HEK293 (cell line): ENCODE data around the gene AEBP1.

Source experiments
- CTCF ChIA-PET: fragments of 350-600 bp; formaldehyde crosslinking; extraction: SDS; loops from one replicate; lab custom pipeline; 2021; ENCODE audit warnings: antibody characterized with exemption; lab: Yijun Ruan, JAX
- POLR2A ChIA-PET: fragments of 300-600 bp; formaldehyde crosslinking; extraction: SDS; loops from one replicate; lab custom pipeline; 2020; ENCODE audit warnings: antibody characterized with exemption, inconsistent platforms; lab: Yijun Ruan, JAX
- H3K27ac ChIP-seq: fragments of 200-500 bp; sonication (Bioruptor generic); 2 replicates; pipeline ENCODE4 v1.5.1; 2014; ENCODE audit warnings: low read depth, low read length, control low read depth, inconsistent platforms; ENCODE audit errors: extremely low read depth
- H3K36me3 ChIP-seq, 2 experiments: fragments of 200-500 bp in 1 of 2; sonication (Bioruptor generic) in 1 of 2; 1 replicate in 1 of 2; 2 replicates in 1 of 2; pipeline ENCODE4 v1.5.1; 2014 to 2017; ENCODE audit warnings: inconsistent platforms in 2 of 2, low read length in 2 of 2; ENCODE audit not compliant: control insufficient read depth in 2 of 2, insufficient read depth in 1 of 2
- H3K4me1 ChIP-seq: fragments of 200-500 bp; sonication (Bioruptor generic); 2 replicates; pipeline ENCODE4 v1.5.1; 2014; ENCODE audit warnings: mild to moderate bottlenecking, low read length, inconsistent platforms; ENCODE audit not compliant: control insufficient read depth, insufficient read depth
- H3K4me3 ChIP-seq: 2 replicates; pipeline ENCODE4 v1.5.1; 2011; ENCODE audit warnings: low read depth, mild to moderate bottlenecking, control low read depth, low read length, moderate library complexity
- H3K9me3 ChIP-seq: fragments of 200-500 bp; sonication (Bioruptor generic); 2 replicates; pipeline ENCODE4 v1.5.1; 2014; ENCODE audit warnings: low read depth, low read length, inconsistent platforms; ENCODE audit not compliant: control insufficient read depth, insufficient read depth
- KLF16 ChIP-seq: fragments of 450-650 bp; formaldehyde crosslinking; IDR thresholded peaks from 2 replicates; pipeline ENCODE4 v1.5.1; 2017; ENCODE audit warnings: missing biosample characterization, missing genetic modification characterization
- KLF7 ChIP-seq: fragments of 450-650 bp; formaldehyde crosslinking; IDR thresholded peaks from 2 replicates; pipeline ENCODE4 v1.5.1; 2016; ENCODE audit warnings: missing biosample characterization, missing genetic modification characterization, borderline replicate concordance
- MEIS1 ChIP-seq: sonication (generic); formaldehyde crosslinking; IDR thresholded peaks from 2 replicates; pipeline ENCODE4 v1.8.1; 2022; ENCODE audit warnings: missing genetic modification reagents, mild to moderate bottlenecking, borderline replicate concordance
- OSR2 ChIP-seq: fragments of 450-650 bp; formaldehyde crosslinking; IDR thresholded peaks from 2 replicates; pipeline ENCODE4 v1.5.1; 2016; ENCODE audit warnings: missing biosample characterization, missing genetic modification characterization
- RBAK ChIP-seq: fragments of 450-650 bp; formaldehyde crosslinking; IDR thresholded peaks from 2 replicates; pipeline ENCODE4 v1.5.1; 2016; ENCODE audit warnings: missing biosample characterization, missing genetic modification characterization
- YY2 ChIP-seq: fragments of 450-650 bp; formaldehyde crosslinking; IDR thresholded peaks from 2 replicates; pipeline ENCODE4 v1.5.1; 2016; ENCODE audit warnings: missing biosample characterization, missing genetic modification characterization
- ZBTB1 ChIP-seq: fragments of 450-650 bp; formaldehyde crosslinking; IDR thresholded peaks from 2 replicates; pipeline ENCODE4 v1.5.1; 2016; ENCODE audit warnings: missing biosample characterization, missing genetic modification characterization
- ZBTB17 ChIP-seq: fragments of 450-650 bp; formaldehyde crosslinking; IDR thresholded peaks from 2 replicates; pipeline ENCODE4 v1.5.1; 2016; ENCODE audit warnings: missing biosample characterization, missing genetic modification characterization
- ZNF138 ChIP-seq: fragments of 450-650 bp; formaldehyde crosslinking; IDR thresholded peaks from 2 replicates; pipeline ENCODE4 v1.5.1; 2016; ENCODE audit warnings: missing biosample characterization, missing genetic modification characterization, borderline replicate concordance
- ZNF366 ChIP-seq: fragments of 450-650 bp; formaldehyde crosslinking; conservative IDR thresholded peaks from 2 replicates; pipeline ENCODE4 v1.5.1; 2016; ENCODE audit warnings: missing biosample characterization, missing genetic modification characterization
- ZNF585B ChIP-seq: fragments of 450-650 bp; formaldehyde crosslinking; IDR thresholded peaks from 2 replicates; pipeline ENCODE4 v1.5.1; 2016; ENCODE audit warnings: missing biosample characterization, missing genetic modification characterization
- ZNF610 ChIP-seq: fragments of 450-650 bp; formaldehyde crosslinking; IDR thresholded peaks from 2 replicates; pipeline ENCODE4 v1.5.1; 2016; ENCODE audit warnings: missing biosample characterization, missing genetic modification characterization, borderline replicate concordance
- ZNF626 ChIP-seq: fragments of 450-650 bp; sonication (Bioruptor Pico); formaldehyde crosslinking; IDR thresholded peaks from 2 replicates; pipeline ENCODE4 v1.5.1; 2018; ENCODE audit warnings: missing biosample characterization, missing genetic modification characterization, inconsistent platforms
- ZNF629 ChIP-seq: fragments of 450-650 bp; formaldehyde crosslinking; IDR thresholded peaks from 2 replicates; pipeline ENCODE4 v1.5.1; 2017; ENCODE audit warnings: missing biosample characterization, missing genetic modification characterization
- ZNF707 ChIP-seq: fragments of 450-650 bp; formaldehyde crosslinking; IDR thresholded peaks from 2 replicates; pipeline ENCODE4 v1.5.1; 2016; ENCODE audit warnings: missing biosample characterization, missing genetic modification characterization
- ZSCAN30 ChIP-seq: fragments of 450-650 bp; IDR thresholded peaks from 2 replicates; pipeline ENCODE4 v1.5.1; 2018; ENCODE audit warnings: missing biosample characterization, mild to moderate bottlenecking, missing genetic modification characterization, moderate library complexity
- ZXDB ChIP-seq: fragments of 450-650 bp; formaldehyde crosslinking; IDR thresholded peaks from 2 replicates; pipeline ENCODE4 v1.5.1; 2016; ENCODE audit warnings: missing biosample characterization, missing genetic modification characterization
- TF ChIP-seq, protein P1 (sequence below): fragments of 450-650 bp; formaldehyde crosslinking; IDR thresholded peaks from 2 replicates; pipeline ENCODE4 v1.5.1; 2016; ENCODE audit warnings: missing biosample characterization, missing genetic modification characterization
- TF ChIP-seq, protein P2 (sequence below): fragments of 450-650 bp; formaldehyde crosslinking; IDR thresholded peaks from 2 replicates; pipeline ENCODE4 v1.5.1; 2017; ENCODE audit warnings: missing biosample characterization, mild to moderate bottlenecking, missing genetic modification characterization, moderate library complexity
- TF ChIP-seq, protein P3 (sequence below): fragments of 450-650 bp; formaldehyde crosslinking; IDR thresholded peaks from 2 replicates; pipeline ENCODE4 v1.5.1; 2016; ENCODE audit warnings: missing biosample characterization, missing genetic modification characterization

Gene AEBP1

DNA sequence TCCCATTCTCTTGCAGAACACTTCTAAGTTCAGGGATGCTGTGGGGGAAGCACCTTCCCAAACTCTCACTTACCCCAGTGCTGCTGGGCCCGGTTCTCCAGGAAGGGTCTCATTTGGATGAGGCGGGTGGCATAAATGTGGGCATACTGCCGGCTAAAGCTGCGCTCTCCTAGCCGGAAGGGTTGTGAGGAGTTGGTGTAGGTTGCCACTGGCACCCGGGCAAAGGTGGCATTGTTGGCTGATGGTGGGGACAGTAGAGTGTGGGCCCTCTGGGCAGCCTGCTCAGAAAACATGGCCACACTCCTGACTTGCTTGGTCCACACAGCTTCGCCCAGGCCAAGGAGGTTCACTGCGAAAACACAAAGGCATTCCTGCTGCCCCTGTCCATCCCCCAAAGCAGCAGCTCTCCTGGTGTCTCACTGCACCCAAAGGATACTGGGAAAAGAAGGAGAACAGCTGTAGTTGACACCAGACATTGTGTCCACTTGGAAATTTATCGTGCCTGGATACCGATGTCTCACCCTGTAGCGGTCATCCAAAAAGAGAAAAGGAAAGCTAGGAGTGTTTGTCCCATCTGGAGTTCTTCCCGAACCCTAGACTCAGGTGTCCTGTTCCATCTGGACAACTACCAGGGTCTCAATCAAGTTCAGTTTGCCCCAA, 17.7 kb downstream of the AEBP1 start:
- Histone ChIP-seq H3K4me3 (no peak overlapping the region), H3K36me3 (peaks cover 12 to 48% of the 10 kb centered on the region in 2 experiments), H3K27ac (no peak overlapping the region), H3K4me1 (no peaks in the 10 kb centered on the region), H3K9me3 (no peaks in the 10 kb centered on the region)
- ChIA-PET CTCF (interaction anchor here (0.6 to 1.3 kb wide), 2 partner anchors 10 to 76 kb away, joined by 3 read pairs; no protein-coding TSS in a partner anchor), POLR2A (interaction anchor here (1.1 to 1.8 kb wide), 5 partner anchors 9 to 79 kb away, joined by 3 to 7 read pairs (median 3); partner anchors contain the start of gene YKT6)
- TF ChIP-seq OSR2 (tag by site-specific recombination) (no peak), RBAK (no peak), ZNF138 (tag by site-specific recombination) (no peak), ZXDB (tag by site-specific recombination) (no peak), ZNF610 (tag by site-specific recombination) (no peak), ZBTB1 (tag by site-specific recombination) (no peak), MEIS1 (CRISPR knock-in tag) (no peak), ZBTB17 (tag by site-specific recombination) (no peak), ZSCAN30 (tag by site-specific recombination) (no peak), ZNF707 (no peak), ZNF626 (tag by site-specific recombination) (no peak)
- TF ChIP-seq, protein P1, sequence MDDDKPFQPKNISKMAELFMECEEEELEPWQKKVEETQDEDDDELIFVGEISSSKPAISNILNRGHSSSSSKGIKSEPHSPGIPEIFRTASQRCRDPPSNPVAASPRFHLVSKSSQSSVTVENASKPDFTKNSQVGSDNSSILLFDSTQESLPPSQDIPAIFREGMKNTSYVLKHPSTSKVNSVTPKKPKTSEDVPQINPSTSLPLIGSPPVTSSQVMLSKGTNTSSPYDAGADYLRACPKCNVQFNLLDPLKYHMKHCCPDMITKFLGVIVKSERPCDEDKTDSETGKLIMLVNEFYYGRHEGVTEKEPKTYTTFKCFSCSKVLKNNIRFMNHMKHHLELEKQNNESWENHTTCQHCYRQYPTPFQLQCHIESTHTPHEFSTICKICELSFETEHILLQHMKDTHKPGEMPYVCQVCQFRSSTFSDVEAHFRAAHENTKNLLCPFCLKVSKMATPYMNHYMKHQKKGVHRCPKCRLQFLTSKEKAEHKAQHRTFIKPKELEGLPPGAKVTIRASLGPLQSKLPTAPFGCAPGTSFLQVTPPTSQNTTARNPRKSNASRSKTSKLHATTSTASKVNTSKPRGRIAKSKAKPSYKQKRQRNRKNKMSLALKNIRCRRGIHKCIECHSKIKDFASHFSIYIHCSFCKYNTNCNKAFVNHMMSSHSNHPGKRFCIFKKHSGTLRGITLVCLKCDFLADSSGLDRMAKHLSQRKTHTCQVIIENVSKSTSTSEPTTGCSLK (tag by site-specific recombination), result no peak
- TF ChIP-seq, protein P2, sequence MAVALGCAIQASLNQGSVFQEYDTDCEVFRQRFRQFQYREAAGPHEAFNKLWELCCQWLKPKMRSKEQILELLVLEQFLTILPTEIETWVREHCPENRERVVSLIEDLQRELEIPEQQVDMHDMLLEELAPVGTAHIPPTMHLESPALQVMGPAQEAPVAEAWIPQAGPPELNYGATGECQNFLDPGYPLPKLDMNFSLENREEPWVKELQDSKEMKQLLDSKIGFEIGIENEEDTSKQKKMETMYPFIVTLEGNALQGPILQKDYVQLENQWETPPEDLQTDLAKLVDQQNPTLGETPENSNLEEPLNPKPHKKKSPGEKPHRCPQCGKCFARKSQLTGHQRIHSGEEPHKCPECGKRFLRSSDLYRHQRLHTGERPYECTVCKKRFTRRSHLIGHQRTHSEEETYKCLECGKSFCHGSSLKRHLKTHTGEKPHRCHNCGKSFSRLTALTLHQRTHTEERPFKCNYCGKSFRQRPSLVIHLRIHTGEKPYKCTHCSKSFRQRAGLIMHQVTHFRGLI (tag by site-specific recombination), result no peak
- TF ChIP-seq, protein P3, sequence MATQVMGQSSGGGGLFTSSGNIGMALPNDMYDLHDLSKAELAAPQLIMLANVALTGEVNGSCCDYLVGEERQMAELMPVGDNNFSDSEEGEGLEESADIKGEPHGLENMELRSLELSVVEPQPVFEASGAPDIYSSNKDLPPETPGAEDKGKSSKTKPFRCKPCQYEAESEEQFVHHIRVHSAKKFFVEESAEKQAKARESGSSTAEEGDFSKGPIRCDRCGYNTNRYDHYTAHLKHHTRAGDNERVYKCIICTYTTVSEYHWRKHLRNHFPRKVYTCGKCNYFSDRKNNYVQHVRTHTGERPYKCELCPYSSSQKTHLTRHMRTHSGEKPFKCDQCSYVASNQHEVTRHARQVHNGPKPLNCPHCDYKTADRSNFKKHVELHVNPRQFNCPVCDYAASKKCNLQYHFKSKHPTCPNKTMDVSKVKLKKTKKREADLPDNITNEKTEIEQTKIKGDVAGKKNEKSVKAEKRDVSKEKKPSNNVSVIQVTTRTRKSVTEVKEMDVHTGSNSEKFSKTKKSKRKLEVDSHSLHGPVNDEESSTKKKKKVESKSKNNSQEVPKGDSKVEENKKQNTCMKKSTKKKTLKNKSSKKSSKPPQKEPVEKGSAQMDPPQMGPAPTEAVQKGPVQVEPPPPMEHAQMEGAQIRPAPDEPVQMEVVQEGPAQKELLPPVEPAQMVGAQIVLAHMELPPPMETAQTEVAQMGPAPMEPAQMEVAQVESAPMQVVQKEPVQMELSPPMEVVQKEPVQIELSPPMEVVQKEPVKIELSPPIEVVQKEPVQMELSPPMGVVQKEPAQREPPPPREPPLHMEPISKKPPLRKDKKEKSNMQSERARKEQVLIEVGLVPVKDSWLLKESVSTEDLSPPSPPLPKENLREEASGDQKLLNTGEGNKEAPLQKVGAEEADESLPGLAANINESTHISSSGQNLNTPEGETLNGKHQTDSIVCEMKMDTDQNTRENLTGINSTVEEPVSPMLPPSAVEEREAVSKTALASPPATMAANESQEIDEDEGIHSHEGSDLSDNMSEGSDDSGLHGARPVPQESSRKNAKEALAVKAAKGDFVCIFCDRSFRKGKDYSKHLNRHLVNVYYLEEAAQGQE (tag by site-specific recombination), result no peak

DNA sequence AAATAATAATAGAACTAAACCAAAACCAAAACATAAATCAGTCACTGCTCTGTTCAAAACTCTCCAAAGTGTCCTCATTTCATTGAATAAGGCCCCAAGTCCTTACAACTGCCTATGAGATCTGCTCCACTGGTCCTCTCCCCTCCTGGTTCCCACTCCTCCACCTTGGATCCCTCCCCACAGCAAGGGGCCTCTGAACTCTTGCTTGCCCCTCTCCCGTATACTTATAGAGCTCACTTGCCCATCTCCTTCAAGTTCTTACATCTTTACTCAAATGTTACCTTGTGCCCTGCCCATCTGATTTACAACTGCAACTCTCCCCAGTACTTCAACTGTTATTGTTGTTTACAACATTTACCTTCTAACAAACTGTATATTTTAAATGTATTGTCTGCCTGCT, 18.4 kb downstream of the AEBP1 start:
- TF ChIP-seq KLF7, result no peak
- no peak for TF ChIP-seq YY2 (tag by site-specific recombination)
- no peak for TF ChIP-seq ZNF629 (tag by site-specific recombination)
- TF ChIP-seq ZNF366 (tag by site-specific recombination), result no peak
- no peak for TF ChIP-seq ZNF585B (tag by site-specific recombination)
- TF ChIP-seq KLF16 (tag by site-specific recombination), result no peak
- no peak for TF ChIP-seq ZNF707
- H3K4me3 ChIP-seq, result peak overlapping the region; percentile 87
- H3K27ac ChIP-seq, result peak overlapping the region; percentile 83; the same call in 1 of the 2 replicates
- ChIA-PET POLR2A (interaction anchor here (1.1 to 1.8 kb wide), 6 partner anchors 9 to 78 kb away, joined by 3 to 7 read pairs (median 4); partner anchors contain the start of gene YKT6), CTCF (interaction anchor here (1.3 kb wide), 1 partner anchor 11 kb away, joined by 3 read pairs; no protein-coding TSS in a partner anchor)
- no peaks in the 10 kb centered on the region for H3K4me1 ChIP-seq
- no peaks in the 10 kb centered on the region for H3K9me3 ChIP-seq
- H3K36me3 ChIP-seq, result peaks cover 12 to 42% of the 10 kb centered on the region in 2 experiments
